GM10847 (cell line): ENCODE results near the gene PITRM1.

ENCODE experiments used
- POLR2A ChIP-seq: IDR thresholded peaks from 2 replicates; pipeline ENCODE4 v1.6.1; 2011; ENCODE audit not compliant: insufficient read length; ENCODE audit errors: extremely low read depth

Gene PITRM1

DNA sequence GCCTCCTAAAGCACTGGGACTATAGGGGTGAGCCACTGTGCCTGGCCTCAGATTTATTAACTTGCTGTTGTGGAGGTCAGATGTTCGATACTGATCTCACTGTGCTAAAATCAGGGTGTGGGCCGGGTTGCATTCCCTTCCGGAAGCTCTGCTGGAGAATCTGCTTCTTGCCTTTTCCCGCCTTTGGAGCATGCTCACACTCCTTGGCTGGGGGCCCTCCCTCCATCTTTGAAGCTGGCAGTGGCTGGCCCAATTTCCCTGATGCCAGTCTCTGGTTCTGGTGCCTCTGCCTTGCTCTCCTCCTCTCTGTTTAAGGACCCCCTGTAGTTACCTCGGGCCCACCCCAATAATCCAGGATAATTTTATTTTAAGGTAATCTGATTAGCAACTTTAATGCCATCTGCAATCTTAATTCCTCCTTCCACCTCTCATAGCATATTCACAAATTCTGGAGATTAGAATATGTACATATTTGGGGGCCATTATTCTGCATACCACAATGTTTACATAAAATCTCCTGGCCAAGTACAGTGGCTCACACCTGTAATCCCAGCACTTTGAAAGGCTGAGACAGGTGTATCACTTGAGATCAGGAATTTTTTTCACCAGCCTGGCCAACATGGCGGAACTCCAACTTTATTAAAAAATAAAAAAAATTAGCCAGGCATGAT is 7.9 kb upstream of the PITRM1 start:
- no peak for TF ChIP-seq POLR2A

DNA sequence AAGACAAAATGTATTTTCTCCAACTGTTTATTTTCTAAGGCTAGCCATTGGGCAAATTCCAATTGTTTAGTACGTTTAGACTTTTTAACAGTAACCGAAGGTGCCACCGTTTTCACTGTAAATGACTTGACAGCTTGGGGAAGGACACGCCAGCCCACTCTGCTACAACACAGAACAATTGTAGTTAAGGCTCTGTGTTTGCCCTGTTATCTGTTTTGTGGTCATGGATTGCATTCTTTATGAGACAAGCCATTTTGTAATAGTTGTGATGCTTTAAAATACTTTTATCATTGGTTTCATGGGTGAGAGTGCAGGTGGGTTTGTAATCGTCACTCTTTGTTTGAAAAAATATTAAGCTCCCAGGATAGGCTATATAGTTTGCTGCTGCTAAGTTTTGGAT is 6.6 kb upstream of the PITRM1 start:
- TF ChIP-seq POLR2A, result no peak

DNA sequence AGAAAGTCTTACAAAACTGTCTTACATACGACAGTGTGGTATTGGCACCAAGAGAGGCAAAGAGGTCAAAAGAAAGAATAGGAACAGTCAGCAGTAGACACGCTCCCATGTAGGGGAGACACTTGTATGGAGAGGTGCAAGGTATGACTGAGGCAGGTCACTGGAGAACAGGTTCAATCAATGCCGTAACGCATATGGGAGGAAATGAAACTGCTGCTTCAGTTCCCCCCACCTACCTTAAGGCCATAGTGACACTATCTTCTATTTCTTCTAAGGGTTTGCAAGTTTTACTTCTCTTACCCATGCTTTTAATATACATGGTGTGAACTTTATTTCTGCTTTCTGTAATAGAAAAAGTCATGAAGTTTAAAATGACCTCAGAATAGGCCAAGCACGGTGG is 5.5 kb upstream of the PITRM1 start:
- no peak for TF ChIP-seq POLR2A

DNA sequence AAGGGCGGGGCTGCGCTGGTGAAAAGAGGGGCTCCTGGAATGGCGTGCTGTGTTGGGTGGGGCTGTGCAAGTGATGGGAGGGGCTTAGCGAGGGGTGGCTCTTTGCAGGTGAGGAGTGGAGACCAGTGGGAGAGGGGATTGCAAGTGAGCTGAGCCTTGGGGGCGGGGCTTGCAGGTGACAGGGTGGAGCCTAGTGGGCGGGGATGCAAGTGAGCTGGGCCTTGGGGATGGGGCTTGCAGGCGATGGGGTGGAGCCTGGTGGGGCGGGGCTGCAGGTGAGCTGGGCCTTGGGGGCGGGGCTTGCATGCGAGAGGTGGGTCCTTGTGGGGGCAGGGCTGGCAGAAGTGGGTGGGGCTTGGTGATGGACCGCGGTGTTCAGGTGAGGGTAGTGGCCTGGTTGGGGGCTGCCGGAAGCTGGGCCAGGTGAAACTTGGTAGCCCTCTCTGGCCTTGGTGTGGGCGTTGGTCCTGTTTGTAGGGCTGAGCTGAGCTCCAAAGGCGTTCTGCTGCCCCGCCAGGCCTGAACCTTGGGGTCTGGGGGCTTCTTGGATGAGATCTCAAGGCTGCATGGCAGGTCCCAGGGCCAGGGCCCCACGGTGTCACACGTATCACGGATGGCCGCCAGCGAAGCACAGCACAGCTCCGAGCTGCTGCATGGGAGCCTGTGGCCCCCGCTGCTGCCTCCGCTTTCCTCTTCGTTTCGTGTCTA is 743 bp upstream of the PITRM1 start:
- TF ChIP-seq POLR2A, result no peak

DNA sequence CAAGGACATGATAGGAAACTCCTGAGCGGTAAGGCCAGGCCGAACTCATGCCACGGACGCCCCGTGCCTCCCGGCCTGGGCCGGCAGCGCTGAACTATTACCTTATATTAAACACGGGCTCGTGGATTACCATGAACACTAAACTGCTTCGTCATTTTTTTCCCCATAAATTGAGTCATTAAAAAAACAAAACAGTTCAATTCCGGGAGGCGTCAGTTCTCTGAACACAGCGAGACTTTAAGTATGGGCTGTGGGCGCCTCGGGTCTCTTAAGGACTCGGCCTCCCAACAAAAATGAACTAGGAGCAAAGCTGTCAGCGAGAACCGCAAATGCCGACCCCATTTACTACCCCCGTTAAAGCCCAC is 519 bp downstream of the PITRM1 start:
- no peak for TF ChIP-seq POLR2A

DNA sequence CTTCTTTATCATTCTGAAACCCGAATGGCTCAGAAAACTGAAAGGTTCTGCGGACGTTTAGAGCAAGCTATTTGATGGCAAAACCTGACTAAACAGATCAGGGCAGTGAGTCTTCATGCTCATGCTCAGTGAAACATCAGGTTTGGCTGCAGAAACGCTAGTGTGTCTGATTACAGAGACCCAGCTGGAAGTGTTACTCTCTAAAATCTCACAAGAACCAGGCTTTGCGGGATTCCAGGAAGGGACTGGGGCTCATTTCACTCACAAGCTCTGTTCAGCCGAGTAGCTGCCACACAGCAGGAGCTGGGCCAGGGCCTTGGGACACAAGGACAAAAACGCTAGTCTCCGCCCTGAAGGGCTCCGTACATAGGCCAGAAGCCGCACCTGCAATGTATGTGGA is 2.9 kb downstream of the PITRM1 start:
- TF ChIP-seq POLR2A, result no peak

DNA sequence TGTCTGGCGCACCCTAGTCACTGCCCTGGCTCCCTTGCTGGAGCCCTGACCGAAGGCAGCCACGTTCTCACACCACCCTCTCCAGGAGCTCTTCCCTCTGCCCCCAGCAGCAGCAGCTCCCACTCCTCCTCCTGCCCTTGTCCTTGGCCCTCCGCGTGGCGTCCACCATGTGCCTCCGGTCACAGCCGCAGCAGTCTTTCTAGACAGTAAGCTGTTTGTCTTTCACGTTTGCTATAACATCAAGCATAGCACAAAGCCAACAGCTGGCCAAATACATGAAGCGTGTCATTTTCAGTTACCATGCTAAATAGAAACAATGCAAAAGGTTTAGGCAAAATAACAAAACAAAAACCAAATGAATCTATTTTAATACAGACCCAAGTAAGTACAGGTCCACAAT is 3.3 kb downstream of the PITRM1 start:
- TF ChIP-seq POLR2A, result no peak

DNA sequence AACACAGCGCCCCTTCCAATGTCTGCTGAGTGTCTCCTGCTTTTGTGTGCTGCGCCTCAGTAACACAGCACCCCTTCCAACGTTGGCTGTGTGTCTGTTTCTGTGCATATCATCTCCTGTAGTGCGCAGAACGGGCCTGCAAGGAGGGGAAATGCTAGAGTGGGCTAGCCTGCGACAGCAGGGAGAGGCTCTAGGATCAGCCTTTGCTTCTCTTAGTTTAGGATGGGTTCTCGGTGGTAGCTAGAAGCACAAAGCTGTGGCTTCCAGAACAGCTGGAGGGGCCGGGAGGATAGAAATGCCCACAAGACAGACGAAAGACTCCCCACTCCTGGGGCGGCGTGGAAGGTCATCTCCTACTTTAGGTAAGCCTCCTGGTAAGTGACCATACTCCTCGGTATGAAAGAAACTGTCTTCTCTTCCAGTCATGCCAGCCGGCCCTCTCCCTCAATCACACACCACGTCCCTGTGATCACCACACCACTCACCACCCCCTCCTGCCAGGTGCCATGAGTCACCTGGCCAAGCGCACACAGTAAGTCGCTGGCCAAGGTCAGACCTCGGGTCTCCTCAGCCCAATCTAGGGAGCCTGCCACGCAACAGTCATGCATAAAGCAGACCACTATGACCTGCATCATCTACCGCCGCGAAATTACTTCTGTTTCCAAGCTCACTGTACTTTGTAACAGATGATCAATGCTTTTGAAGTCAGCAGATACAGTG is 4.8 kb downstream of the PITRM1 start:
- TF ChIP-seq POLR2A, result no peak

DNA sequence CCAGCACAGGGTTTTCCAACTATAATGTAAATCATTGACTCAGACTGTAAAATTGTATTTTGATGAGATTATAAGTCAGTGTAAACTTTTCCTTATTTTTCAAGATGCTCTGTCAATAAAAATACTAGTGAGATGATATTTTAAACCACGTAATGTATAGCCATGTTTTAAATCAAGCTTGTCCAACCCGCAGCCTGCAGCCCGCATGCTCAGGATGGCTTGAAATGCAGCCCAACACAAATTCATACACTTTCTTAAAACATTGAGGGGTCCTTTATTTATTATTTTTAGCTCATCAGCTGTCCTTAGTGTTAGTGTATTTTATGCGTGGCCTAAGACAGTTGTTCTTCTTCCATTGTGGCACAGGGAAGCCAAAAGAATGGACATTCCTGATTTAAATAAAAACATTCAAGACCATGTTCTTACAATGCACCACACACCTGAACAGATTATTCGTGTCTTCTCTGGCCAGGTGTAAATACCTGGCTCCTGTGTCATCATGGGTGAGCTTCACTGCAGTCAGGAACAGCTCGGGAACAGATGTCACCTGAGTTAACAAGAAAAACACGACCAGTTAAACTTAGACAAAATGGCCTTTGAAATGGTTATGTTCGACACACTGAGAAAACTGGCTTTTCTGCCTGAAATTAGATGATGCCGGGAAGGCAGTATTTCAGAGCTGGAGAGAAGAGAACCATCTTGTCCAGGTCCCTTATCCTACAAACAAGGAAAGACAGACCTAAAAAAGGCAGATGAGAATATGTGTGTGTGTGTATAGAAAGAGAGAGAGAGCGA is 5.9 kb downstream of the PITRM1 start:
- no peak for TF ChIP-seq POLR2A

DNA sequence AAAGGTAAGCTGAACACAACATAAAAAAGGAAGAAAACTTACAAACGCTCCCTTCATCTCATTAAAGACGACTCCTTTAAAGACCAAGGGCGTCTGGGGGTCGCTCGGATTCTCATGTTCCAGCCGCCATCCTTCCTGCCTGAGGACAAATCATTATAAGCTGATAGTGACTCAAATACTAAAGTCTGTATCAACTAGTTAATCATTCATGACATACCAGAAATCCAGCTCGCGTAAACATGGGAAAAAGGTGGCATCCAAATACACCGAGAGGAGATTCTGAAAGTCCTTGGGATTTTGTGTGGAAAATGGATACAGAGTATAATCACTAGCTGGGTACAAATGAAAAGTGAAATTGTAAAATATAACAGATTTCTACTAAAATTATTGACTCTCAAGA is 7.4 kb downstream of the PITRM1 start:
- TF ChIP-seq POLR2A, result no peak

DNA sequence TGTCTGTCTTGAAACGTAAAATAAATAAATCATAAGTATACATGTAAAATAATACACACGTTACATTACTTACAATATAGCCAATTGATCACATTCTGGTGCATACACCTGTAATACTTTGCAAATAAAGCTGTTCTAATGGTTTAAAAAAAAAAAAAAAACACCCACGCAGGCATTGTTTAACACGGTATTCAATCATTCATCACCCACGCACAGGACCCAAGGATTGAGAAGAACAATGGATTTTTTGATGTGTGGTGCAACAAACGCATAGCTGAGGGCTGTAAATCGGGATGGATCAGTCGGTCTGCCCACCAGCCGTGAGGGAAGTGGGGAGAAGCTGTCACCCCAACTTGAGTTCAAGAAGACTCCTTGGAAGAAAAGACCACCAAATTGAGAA is 8.7 kb downstream of the PITRM1 start:
- TF ChIP-seq POLR2A, result no peak

DNA sequence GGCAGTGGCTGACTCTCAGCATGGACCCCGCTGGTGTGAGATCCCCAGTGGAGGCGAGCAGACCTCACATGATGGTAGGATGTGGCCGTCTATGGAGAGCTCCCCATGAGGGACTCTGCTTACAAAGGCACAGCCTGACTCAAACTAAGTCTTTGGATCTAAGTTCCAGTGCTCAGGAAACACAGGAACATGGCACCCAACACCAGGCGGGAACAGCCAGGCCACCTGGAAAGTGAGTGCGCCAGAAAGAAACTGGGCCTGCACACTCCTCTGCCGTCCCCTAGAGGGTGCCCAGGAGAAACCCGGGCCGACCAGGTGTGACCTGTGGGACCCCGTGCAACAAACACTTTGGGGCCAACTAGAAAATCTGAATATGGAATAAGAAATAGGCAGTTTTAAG is 10.0 kb downstream of the PITRM1 start:
- TF ChIP-seq POLR2A, result no peak

DNA sequence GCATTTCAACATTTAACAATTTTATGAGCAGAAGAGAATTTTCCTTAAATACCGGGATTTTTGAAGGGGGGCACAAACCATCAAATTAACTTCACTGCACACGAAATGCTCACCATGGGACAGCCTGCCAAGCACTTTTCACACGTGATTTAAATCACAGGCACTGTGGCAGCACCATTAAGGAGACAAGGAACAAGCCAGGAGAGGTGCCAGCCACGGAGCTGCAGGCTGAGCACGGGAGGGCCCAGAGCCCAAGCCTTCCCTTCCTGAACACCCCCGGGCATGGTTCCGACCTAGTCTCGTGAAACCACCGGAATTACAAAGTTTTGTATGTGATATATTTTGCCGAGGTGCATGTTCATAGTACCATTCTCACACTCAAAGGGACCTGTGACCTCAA is 13.4 kb downstream of the PITRM1 start:
- no peak for TF ChIP-seq POLR2A

DNA sequence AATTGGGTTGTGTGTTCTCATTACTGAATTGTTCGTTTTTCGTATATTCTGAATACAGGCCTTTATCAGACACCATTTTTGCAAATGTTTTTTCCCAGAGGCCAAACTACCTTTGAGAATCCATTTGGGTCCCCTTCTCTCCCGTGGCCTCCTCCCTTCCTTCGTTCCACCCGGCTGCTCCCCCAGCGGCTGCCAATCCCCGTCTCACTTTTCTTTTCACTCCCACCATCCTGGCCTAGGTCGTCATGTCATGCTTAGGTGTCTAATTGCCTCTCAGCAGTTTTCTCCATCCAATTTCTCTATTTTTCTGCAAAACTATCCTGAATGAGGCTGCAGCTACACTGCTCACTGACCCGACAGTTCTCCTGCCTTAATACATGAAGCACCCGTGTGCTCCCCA is 17.9 kb downstream of the PITRM1 start:
- TF ChIP-seq POLR2A, result no peak

DNA sequence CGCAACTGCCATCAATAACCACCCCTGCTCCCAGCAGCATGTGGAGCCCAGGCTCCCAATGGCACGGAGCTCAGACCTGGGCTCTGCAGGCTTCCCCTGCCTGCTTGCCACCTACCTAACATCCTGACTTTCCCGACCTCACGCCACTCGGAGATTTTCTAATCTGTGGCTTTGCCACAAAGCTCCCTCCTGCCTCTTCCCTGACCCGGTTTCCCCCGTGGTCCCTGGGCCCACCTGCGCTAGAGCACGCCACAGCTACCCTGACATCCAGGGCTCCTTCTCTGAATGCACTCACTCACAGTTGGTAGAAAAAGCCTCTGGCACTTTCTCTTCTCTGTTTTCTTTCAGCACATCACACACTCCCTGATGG is 20.0 kb downstream of the PITRM1 start:
- TF ChIP-seq POLR2A, result no peak

DNA sequence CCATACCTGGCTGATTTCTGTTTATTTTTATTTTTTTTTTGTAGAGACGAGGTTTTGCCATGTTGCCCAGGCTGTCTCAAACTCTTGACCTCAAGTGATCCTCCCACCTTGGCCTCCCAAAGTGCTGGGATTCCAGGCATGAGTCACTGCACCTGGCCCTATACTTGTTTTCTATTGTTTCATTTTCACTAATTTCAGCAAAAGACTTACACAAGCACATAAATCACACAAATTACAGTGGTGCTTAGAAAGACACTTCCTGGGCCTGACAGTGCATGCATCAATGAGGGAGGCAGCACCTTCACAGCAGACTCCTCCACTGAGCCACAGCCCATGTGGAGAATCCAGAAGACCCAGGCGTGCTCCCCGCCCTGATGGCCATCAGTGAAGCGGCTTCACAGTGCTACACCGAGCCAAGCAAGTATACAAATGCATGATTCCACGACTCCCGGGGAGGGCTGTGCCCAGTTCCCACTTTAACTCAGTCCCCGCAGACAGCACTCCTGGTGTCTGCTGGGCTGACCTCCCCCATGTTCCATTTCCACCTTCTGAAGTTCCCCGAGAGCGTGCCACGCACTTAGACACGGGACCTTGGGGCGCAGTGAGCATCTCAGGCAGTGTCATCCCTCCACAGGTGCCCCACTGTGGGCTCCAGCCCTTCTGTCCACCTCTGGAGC is 20.6 kb downstream of the PITRM1 start:
- TF ChIP-seq POLR2A, result no peak

DNA sequence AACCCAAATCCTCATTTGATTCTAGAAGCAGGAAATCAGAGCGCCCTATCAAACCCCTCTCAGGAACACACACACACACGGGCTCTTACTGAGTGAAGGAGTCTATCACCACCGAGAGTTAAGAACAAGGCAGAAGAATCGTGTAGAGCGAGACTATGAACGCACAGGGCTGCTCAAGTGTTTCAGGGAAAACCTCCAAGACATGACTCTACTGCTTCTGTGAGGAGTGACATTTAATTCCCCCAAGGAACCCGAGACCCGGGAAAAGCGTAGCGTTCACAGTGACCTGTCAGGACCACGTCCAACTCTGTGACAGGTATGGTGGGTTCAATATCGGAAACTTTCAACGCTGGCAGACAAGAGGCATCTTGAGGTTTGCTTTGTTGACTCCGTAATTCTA is 21.6 kb downstream of the PITRM1 start:
- TF ChIP-seq POLR2A, result no peak
